Keratinocyte (primary cell): Measurements from ENCODE around the gene TRABD2B. TPM values are rescaled to one million over a fixed set of nuclear protein-coding genes. Genes with fewer than 3 reads are reported as not detected.

Source experiments
- DNase-seq: peaks from one replicate; pipeline ENCODE4 v3.0.0-alpha.2; 2011; ENCODE audit warnings: low read depth, missing footprints, low spot score
- FAIRE-seq: peaks from 2 replicates; lab custom pipeline; 2011; peaks lifted over from hg19 to GRCh38; lab: Jason Lieb, UNC
- H2AFZ ChIP-seq: 2 replicates; pipeline ENCODE4 v1.6.0; 2012; ENCODE audit warnings: low read length, control low read depth, inconsistent platforms; ENCODE audit not compliant: control insufficient read depth
- H3K27ac ChIP-seq: 2 replicates; pipeline ENCODE4 v1.5.1; 2011; ENCODE audit warnings: low read length; ENCODE audit not compliant: control insufficient read depth, insufficient read depth
- H3K27me3 ChIP-seq: 3 replicates; pipeline ENCODE4 v1.6.0; 2011; ENCODE audit warnings: low read length; ENCODE audit not compliant: control insufficient read depth, insufficient read depth; ENCODE audit errors: extremely low read depth
- H3K36me3 ChIP-seq, 2 experiments: 2 replicates in 1 of 2; 3 replicates in 1 of 2; pipeline ENCODE4 v1.5.1; 2011; ENCODE audit warnings: low read length in 2 of 2, mild to moderate bottlenecking in 1 of 2; ENCODE audit not compliant: control insufficient read depth in 2 of 2, insufficient read depth in 2 of 2; ENCODE audit errors: extremely low read depth in 1 of 2
- H3K4me1 ChIP-seq: 3 replicates; pipeline ENCODE4 v1.5.1; 2011; ENCODE audit warnings: low read length; ENCODE audit not compliant: control insufficient read depth, insufficient read depth; ENCODE audit errors: extremely low read depth
- H3K4me2 ChIP-seq: 3 replicates; pipeline ENCODE4 v1.6.0; 2011; ENCODE audit warnings: low read depth, low read length; ENCODE audit not compliant: control insufficient read depth, insufficient read depth; ENCODE audit errors: extremely low read depth
- H3K4me3 ChIP-seq, 3 experiments: fragments of 200-600 bp in 1 of 3; sonication (generic) in 1 of 3; 2 replicates in 2 of 3; 3 replicates in 1 of 3; pipeline ENCODE4 v1.5.1; 2011 to 2016; ENCODE audit warnings: low read length in 3 of 3, mild to moderate bottlenecking in 3 of 3, control low read depth in 2 of 3, inconsistent platforms in 1 of 3, low read depth in 1 of 3, mixed read lengths in 1 of 3, mixed run types in 1 of 3, moderate library complexity in 1 of 3; ENCODE audit not compliant: control insufficient read depth in 2 of 3, insufficient read depth in 2 of 3; ENCODE audit errors: extremely low read depth in 1 of 3
- H3K79me2 ChIP-seq: 2 replicates; pipeline ENCODE4 v1.6.0; 2012; ENCODE audit warnings: low read length; ENCODE audit not compliant: control insufficient read depth, insufficient read depth
- H3K9ac ChIP-seq: 3 replicates; pipeline ENCODE4 v1.6.0; 2011; ENCODE audit warnings: low read length; ENCODE audit not compliant: control insufficient read depth, insufficient read depth; ENCODE audit errors: extremely low read depth
- H3K9me1 ChIP-seq: 3 replicates; pipeline ENCODE4 v1.6.0; 2011; ENCODE audit warnings: low read length; ENCODE audit not compliant: control insufficient read depth, insufficient read depth; ENCODE audit errors: extremely low read depth
- H3K9me3 ChIP-seq: 2 replicates; pipeline ENCODE4 v1.5.1; 2012; ENCODE audit warnings: low read depth, low read length; ENCODE audit not compliant: control insufficient read depth
- H4K20me1 ChIP-seq: 3 replicates; pipeline ENCODE4 v1.6.0; 2011; ENCODE audit warnings: low read length; ENCODE audit not compliant: control insufficient read depth, insufficient read depth; ENCODE audit errors: extremely low read depth
- EZH2 ChIP-seq: IDR thresholded peaks from one replicate; pipeline ENCODE4 v1.6.1; 2012; ENCODE audit warnings: inconsistent platforms, mild to moderate bottlenecking, low read length, moderate library complexity
- dilution Hi-C: fragments of 300-500 bp; cut with MboI; formaldehyde crosslinking; loops from one replicate; pipeline ENCODE4 v1.7.0; 2020; ENCODE audit warnings: low sequenced_read_pairs; ENCODE audit not compliant: extremely low pct_ligation_motif_present
- polyA plus RNA-seq, 5 experiments: library from polyadenylated mRNA; depleted of rRNA in 3 of 5; stranded (reverse) in 3 of 5; stranded (forward) in 1 of 5; unstranded in 1 of 5; fragments of >200 nt; gene quantifications; 1 replicate in 1 of 5; 2 replicates in 3 of 5; 3 replicates in 1 of 5; pipeline versions ENCODE4 v1.2.1 to v1.2.3, GENCODE V29; 2011 to 2012; ENCODE audit warnings: missing spikeins in 2 of 5, low read depth in 1 of 5, low replicate concordance in 1 of 5
- TF ChIP-seq, protein P1 (sequence below), 3 experiments: IDR thresholded peaks in 1 of 3; conservative IDR thresholded peaks in 1 of 3; optimal IDR thresholded peaks in 1 of 3; 2 replicates in 2 of 3; 3 replicates in 1 of 3; pipeline versions ENCODE3 to v1.5.1; 2011; ENCODE audit warnings: low read length in 3 of 3, mild to moderate bottlenecking in 3 of 3, moderate library complexity in 2 of 3, control low read depth in 1 of 3, inconsistent platforms in 1 of 3; ENCODE audit not compliant: insufficient read depth in 2 of 3; ENCODE audit errors: extremely low read depth in 1 of 3

Gene TRABD2B
- polyA plus RNA-seq, 1 donor (not counting 4 experiments of a cell fraction or from before 2014, with no cell fraction given): 0.13 TPM

DNA sequence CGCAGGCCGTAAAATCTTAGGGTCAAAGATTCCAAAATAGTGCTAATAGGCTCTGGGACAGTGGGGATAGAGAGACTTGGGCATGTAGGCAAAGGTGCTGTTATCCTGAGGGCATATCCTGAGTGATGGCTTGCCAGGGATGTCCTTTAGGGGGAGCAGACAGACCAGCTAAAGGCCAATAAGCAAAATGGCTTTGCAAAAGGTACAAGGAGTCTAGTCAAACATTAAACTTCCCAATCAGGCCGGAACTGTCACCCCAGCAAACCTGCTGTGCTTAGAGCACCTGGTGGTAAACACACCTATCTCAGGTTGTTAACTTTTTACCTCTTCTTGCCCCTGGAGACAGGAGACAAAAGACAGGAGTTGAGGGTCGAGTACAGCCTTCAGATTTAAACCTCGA, 49.1 kb downstream of the TRABD2B start:
- no peak overlapping the region for H3K4me3 ChIP-seq
- H3K36me3 ChIP-seq: no peaks in the 10 kb centered on the region
- FAIRE-seq (no peak), DNase-seq (no peak)
- H3K4me1 ChIP-seq: no peaks in the 10 kb centered on the region
- no peaks in the 10 kb centered on the region for H3K9me1 ChIP-seq
- H3K9me3 ChIP-seq: no peaks in the 10 kb centered on the region
- H3K27ac ChIP-seq: no peak overlapping the region
- no peak overlapping the region for H3K4me2 ChIP-seq
- H3K27me3 ChIP-seq: no peaks in the 10 kb centered on the region
- no peak overlapping the region for H2AFZ ChIP-seq
- H3K79me2 ChIP-seq: no peaks in the 10 kb centered on the region
- no peak overlapping the region for H3K9ac ChIP-seq
- TF ChIP-seq, protein P1, sequence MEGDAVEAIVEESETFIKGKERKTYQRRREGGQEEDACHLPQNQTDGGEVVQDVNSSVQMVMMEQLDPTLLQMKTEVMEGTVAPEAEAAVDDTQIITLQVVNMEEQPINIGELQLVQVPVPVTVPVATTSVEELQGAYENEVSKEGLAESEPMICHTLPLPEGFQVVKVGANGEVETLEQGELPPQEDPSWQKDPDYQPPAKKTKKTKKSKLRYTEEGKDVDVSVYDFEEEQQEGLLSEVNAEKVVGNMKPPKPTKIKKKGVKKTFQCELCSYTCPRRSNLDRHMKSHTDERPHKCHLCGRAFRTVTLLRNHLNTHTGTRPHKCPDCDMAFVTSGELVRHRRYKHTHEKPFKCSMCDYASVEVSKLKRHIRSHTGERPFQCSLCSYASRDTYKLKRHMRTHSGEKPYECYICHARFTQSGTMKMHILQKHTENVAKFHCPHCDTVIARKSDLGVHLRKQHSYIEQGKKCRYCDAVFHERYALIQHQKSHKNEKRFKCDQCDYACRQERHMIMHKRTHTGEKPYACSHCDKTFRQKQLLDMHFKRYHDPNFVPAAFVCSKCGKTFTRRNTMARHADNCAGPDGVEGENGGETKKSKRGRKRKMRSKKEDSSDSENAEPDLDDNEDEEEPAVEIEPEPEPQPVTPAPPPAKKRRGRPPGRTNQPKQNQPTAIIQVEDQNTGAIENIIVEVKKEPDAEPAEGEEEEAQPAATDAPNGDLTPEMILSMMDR (optimal IDR thresholded peaks at IDR 0.05 in 1 of 3, IDR thresholded peaks at IDR 0.05 in 1 of 3, conservative IDR thresholded peaks at IDR 0.05 in 1 of 3; ENCODE audit: extremely low read depth in 1 of 3, insufficient read depth in 2 of 3, low read length in 3 of 3): peak; percentile 23 to 53 (median 39)
- no peak for TF ChIP-seq EZH2
- dilution Hi-C loops: no loop called here
- no peaks in the 10 kb centered on the region for H4K20me1 ChIP-seq

DNA sequence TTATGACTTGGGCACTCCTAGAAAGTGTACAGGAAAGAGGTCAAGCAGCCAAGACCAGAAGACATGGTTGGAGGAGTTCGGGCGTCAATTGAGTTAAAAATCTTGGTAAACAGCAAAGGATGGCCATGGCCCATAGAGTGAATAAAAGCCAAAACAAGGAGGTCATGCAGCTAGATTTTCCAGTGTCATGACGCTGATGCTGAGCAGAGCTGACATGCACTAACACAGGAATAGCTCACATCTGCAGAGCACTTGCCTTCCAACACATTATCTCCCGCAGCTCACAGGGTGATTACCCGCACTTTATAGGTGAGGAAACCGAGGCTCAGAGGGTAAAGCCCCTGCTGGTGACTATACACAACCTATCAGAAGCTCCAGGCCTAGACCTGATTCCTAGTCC, 49.7 kb downstream of the TRABD2B start:
- FAIRE-seq: no peak
- TF ChIP-seq, protein P1 (optimal IDR thresholded peaks at IDR 0.05 in 1 of 3, IDR thresholded peaks at IDR 0.05 in 1 of 3, conservative IDR thresholded peaks at IDR 0.05 in 1 of 3; ENCODE audit: extremely low read depth in 1 of 3, insufficient read depth in 2 of 3, low read length in 3 of 3): no peak
- TF ChIP-seq EZH2: no peak
- no peak overlapping the region for H3K9ac ChIP-seq
- dilution Hi-C loops: no loop called here
- DNase-seq: no peak
- H3K9me3 ChIP-seq: no peaks in the 10 kb centered on the region
- no peak overlapping the region for H2AFZ ChIP-seq
- no peaks in the 10 kb centered on the region for H3K27me3 ChIP-seq
- no peaks in the 10 kb centered on the region for H3K79me2 ChIP-seq
- no peaks in the 10 kb centered on the region for H3K9me1 ChIP-seq
- H3K36me3 ChIP-seq: no peaks in the 10 kb centered on the region
- H3K4me1 ChIP-seq: peaks cover under 1% of the 10 kb centered on the region
- H4K20me1 ChIP-seq: no peaks in the 10 kb centered on the region
- no peak overlapping the region for H3K27ac ChIP-seq
- H3K4me2 ChIP-seq: no peak overlapping the region
- no peak overlapping the region for H3K4me3 ChIP-seq
